Fibroblast of lung (primary cell): ENCODE data around the gene ARL5B.

Experiments
- CTCF ChIP-seq, 2 donors: IDR thresholded peaks in 1 of 2; conservative IDR thresholded peaks in 1 of 2; 1 replicate in 1 of 2; 2 replicates in 1 of 2; pipeline ENCODE4 v1.5.1; 2011 to 2012; ENCODE audit warnings: low read length in 2 of 2, control low read depth in 1 of 2, inconsistent platforms in 1 of 2, low read depth in 1 of 2, mild to moderate bottlenecking in 1 of 2
- EZH2 ChIP-seq: IDR thresholded peaks from 2 replicates; pipeline ENCODE4 v1.5.1; 2012; ENCODE audit warnings: low read length, control low read depth, mild to moderate bottlenecking; ENCODE audit errors: missing control alignments

GRCh38 chr10:18699849-18700840, 40.9 kb downstream of the ARL5B start:
- TF ChIP-seq CTCF (conservative IDR thresholded peaks at IDR 0.05 in 1 of 2, IDR thresholded peaks at IDR 0.05 in 1 of 2; ENCODE audit: low read depth in 1 of 2, low read length in 2 of 2): no peak
- TF ChIP-seq EZH2: no peak
